Esophagus squamous epithelium (tissue), 4 donors: ENCODE data around the gene ALG8.

Experiments
- CTCF ChIP-seq, 6 experiments: fragments of 450-650 bp in 4 of 6; fragments of 200-600 bp in 2 of 6; sonication (generic) in 2 of 6; IDR thresholded peaks; one replicate each; pipeline ENCODE4 v1.5.1; 2016 to 2019; ENCODE audit warnings: antibody characterized with exemption in 6 of 6, mild to moderate bottlenecking in 4 of 6, moderate library complexity in 4 of 6
- POLR2A ChIP-seq, 4 donors: fragments of 450-650 bp; IDR thresholded peaks; one replicate each; pipeline ENCODE4 v1.6.1; 2017; ENCODE audit warnings: antibody characterized with exemption in 4 of 4, mild to moderate bottlenecking in 4 of 4, moderate library complexity in 3 of 4

- TF ChIP-seq POLR2A (IDR thresholded peaks at IDR 0.05) = no peak
- no peak for TF ChIP-seq CTCF (IDR thresholded peaks at IDR 0.05)
Measured at GRCh38 chr11:78085972-78086371, 53.5 kb downstream of the ALG8 start.
